A673 (cell line): Measurements from ENCODE around the gene KCNQ4.

Experiments
- EZH2 ChIP-seq: fragments of 200-600 bp; sonication (generic); IDR thresholded peaks from 2 replicates; pipeline ENCODE4 v1.6.1; 2017; ENCODE audit warnings: borderline replicate concordance, low read depth, mild to moderate bottlenecking, mixed read lengths, antibody characterized with exemption, low read length; ENCODE audit not compliant: poor library complexity, severe bottlenecking
- TF ChIP-seq, protein P1 (sequence below): fragments of 300-800, 200-600 bp; sonication (generic); conservative IDR thresholded peaks from 2 replicates; pipeline ENCODE4 v1.5.1; 2017; ENCODE audit warnings: low read depth, mild to moderate bottlenecking, antibody characterized with exemption, low read length, moderate library complexity, mixed read lengths

DNA sequence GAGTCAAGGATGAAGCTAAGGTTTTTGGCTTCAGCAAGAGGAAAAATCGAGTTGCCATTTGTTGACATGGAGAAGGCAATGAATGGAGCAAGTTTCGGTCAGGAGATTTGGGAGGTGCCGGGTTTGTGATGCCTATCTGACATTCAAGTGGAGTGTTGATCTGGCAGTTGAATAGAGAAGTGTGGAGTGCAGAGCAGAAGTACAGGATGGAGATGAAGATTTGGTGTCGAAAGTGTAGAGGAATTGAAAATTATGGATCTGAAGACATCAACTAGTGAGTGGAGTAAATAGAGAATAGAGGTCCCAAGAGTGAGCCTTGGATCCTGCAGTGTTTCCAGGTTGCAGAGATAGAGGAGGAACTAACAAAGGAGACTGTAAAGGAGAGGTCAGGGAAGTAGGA is 52.7 kb downstream of the KCNQ4 start:
- TF ChIP-seq, protein P1, sequence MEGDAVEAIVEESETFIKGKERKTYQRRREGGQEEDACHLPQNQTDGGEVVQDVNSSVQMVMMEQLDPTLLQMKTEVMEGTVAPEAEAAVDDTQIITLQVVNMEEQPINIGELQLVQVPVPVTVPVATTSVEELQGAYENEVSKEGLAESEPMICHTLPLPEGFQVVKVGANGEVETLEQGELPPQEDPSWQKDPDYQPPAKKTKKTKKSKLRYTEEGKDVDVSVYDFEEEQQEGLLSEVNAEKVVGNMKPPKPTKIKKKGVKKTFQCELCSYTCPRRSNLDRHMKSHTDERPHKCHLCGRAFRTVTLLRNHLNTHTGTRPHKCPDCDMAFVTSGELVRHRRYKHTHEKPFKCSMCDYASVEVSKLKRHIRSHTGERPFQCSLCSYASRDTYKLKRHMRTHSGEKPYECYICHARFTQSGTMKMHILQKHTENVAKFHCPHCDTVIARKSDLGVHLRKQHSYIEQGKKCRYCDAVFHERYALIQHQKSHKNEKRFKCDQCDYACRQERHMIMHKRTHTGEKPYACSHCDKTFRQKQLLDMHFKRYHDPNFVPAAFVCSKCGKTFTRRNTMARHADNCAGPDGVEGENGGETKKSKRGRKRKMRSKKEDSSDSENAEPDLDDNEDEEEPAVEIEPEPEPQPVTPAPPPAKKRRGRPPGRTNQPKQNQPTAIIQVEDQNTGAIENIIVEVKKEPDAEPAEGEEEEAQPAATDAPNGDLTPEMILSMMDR = no peak
- no peak for TF ChIP-seq EZH2
